ENCODE data around the gene KRT9.

KRT9 gene

DNA sequence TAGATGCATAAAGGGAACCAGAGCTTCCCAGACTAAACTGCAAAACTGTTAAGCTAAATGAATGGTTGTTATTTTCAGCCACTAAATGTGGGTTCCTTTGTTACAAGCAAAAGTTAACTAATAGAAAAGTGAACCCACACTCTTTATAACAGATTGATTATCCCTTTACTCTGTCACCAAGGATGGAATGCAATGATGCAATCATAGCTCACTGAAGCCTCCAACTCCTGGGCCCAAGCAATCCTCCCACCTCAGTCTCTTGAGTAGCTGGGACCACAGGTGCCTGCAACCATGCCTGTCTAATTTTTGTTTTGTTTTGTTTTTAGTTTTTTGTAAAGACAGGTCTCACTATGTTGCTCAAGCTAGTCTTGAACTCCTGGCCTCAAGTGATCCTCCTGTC lies 6.5 kb downstream of the KRT9 start:
- DNase-seq = no peak
- Mint-ChIP-seq H3K27me3 (ENCODE audit: low read depth, poor library complexity) (peaks cover 14% of the 10 kb centered on the region), H3K36me3 (ENCODE audit: low read depth) (no peaks in the 10 kb centered on the region), H3K4me1 (peaks cover 13% of the 10 kb centered on the region), H3K4me3 (no peak overlapping the region), H3K27ac (no peak overlapping the region), H3K9me3 (peaks cover 4% of the 10 kb centered on the region)
- TF ChIP-seq, protein P1, sequence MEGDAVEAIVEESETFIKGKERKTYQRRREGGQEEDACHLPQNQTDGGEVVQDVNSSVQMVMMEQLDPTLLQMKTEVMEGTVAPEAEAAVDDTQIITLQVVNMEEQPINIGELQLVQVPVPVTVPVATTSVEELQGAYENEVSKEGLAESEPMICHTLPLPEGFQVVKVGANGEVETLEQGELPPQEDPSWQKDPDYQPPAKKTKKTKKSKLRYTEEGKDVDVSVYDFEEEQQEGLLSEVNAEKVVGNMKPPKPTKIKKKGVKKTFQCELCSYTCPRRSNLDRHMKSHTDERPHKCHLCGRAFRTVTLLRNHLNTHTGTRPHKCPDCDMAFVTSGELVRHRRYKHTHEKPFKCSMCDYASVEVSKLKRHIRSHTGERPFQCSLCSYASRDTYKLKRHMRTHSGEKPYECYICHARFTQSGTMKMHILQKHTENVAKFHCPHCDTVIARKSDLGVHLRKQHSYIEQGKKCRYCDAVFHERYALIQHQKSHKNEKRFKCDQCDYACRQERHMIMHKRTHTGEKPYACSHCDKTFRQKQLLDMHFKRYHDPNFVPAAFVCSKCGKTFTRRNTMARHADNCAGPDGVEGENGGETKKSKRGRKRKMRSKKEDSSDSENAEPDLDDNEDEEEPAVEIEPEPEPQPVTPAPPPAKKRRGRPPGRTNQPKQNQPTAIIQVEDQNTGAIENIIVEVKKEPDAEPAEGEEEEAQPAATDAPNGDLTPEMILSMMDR (IDR thresholded peaks at IDR 0.05) = no peak

DNA sequence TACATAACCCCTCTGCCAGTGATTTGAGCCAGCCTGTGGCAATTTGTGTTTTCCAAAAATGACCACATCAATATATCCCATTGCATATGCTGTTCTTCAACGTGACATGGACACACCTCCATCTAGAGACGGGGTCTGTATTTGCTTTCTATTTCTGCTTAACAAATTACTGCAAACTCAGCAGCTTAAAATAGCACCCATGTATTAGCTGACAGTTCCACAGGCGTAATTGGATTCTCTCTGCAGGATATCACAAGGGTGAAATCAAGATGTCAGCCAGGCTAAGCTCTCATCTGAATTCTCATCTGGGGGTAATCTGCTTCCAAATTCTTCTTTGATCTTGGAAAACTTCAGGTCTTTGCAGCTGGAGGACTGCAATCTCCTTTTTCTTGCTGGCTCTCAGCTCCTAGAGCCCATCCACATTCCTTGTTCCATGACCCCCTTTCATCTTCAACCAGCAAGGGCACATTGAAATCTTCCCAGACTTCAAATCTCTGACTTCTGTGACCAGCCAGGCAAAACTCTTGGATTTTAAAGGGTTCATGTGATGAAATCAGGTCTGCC lies 8.2 kb downstream of the KRT9 start:
- no peak for DNase-seq
- no peaks in the 10 kb centered on the region for H3K9me3 Mint-ChIP-seq
- peaks cover 13% of the 10 kb centered on the region for H3K4me1 Mint-ChIP-seq
- TF ChIP-seq, protein P1 (IDR thresholded peaks at IDR 0.05) = no peak
- peak overlapping the region; percentile 74 for H3K27ac Mint-ChIP-seq
- peak overlapping the region; percentile 33 for H3K4me3 Mint-ChIP-seq
- peaks cover 1% of the 10 kb centered on the region for H3K27me3 Mint-ChIP-seq (ENCODE audit: low read depth, poor library complexity)
- H3K36me3 Mint-ChIP-seq (ENCODE audit: low read depth) = no peaks in the 10 kb centered on the region

DNA sequence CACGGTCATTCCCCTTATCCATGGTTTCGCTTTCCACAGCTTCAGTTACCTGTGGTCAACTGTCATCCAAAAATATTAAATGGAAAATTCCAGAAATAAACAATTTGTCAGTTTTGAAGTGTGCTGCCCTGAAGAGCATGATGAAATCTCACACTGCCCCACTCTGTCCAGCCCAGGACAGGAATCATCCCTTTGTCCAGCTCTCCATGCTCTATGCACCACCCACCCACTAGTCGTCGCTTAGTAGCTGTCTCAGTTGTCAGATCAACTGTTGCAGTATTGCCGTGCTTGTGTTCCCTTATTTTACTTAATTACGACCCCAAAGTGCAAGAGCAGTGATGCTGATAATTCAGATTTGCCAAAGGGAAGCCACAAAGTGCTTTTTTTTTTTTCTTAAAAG lies 10.3 kb downstream of the KRT9 start:
- Mint-ChIP-seq H3K9me3 (no peaks in the 10 kb centered on the region), H3K27me3 (ENCODE audit: low read depth, poor library complexity) (no peaks in the 10 kb centered on the region), H3K4me1 (peaks cover 14% of the 10 kb centered on the region), H3K4me3 (no peak overlapping the region), H3K27ac (no peak overlapping the region), H3K36me3 (ENCODE audit: low read depth) (no peaks in the 10 kb centered on the region)
- no peak for DNase-seq
- TF ChIP-seq, protein P1 (IDR thresholded peaks at IDR 0.05) = no peak

DNA sequence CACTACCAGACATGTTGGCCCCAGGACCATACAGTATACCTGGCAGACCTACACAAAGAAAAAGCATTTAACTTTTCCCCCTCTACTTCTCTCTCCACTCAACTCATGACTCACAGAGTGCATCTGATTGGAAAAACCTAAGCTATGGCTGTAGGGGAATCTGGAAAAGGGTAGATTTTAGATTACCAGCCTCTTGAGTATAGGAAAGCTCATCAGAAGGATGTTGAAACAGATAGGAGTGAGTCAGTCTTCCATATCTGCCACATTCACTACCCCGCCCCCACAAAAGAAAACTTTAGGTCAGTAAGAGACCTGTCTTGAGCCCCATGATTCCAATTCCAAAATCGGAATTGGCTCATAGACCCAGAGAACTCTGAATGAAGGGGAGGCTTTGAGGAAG lies 12.3 kb downstream of the KRT9 start:
- peaks cover 20% of the 10 kb centered on the region for H3K4me1 Mint-ChIP-seq
- H3K27me3 Mint-ChIP-seq (ENCODE audit: low read depth, poor library complexity) = peaks cover 1% of the 10 kb centered on the region
- H3K4me3 Mint-ChIP-seq = no peak overlapping the region
- no peak overlapping the region for H3K27ac Mint-ChIP-seq
- TF ChIP-seq, protein P1 (IDR thresholded peaks at IDR 0.05) = no peak
- H3K9me3 Mint-ChIP-seq = no peaks in the 10 kb centered on the region
- no peaks in the 10 kb centered on the region for H3K36me3 Mint-ChIP-seq (ENCODE audit: low read depth)
- DNase-seq = no peak

DNA sequence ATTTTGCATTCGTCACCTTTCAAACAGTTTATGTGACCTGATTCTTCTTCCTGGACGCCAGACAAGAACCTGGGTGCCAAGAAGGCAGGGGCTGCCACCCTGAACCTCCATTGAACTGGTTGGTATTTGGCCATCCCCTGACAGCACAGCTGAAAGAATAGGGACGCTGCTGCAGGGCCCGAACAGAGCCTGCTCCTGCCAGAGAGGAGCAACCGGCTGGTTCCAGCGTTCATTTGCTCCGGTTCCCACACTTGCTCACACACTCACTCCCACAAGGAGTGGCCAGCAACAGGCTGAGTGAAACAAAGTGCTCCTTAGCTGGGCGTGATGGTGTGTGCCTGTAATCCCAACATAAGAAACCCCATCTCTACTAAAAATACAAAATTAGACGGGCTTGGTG lies 14.9 kb downstream of the KRT9 start:
- H3K9me3 Mint-ChIP-seq = no peaks in the 10 kb centered on the region
- peaks cover 3% of the 10 kb centered on the region for H3K27me3 Mint-ChIP-seq (ENCODE audit: low read depth, poor library complexity)
- DNase-seq = no peak

DNA sequence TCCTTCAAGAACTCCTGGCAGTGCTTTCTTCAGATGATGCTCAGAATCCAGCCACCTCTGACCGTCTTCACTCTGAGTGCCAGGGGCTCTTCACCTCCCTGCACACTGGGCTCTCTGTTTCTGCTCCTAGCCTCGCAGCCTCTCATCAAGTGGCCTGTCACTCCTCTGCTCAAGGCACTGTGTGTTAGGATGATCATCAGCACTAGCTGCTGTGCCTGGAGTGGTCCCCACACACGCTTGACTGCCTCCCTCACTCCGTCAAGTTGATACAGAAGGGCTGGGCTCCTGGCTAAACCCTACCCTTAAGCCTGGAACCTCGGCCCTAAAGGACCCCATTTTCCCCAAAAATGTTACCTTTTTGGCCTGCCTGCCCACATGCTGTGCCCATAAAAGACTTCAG lies 15.6 kb downstream of the KRT9 start:
- no peak overlapping the region for H3K4me3 Mint-ChIP-seq
- H3K27ac Mint-ChIP-seq = no peak overlapping the region
- TF ChIP-seq, protein P1 (IDR thresholded peaks at IDR 0.05) = no peak
- no peaks in the 10 kb centered on the region for H3K9me3 Mint-ChIP-seq
- H3K27me3 Mint-ChIP-seq (ENCODE audit: low read depth, poor library complexity) = peaks cover 3% of the 10 kb centered on the region
- DNase-seq = no peak
- no peaks in the 10 kb centered on the region for H3K36me3 Mint-ChIP-seq (ENCODE audit: low read depth)
- peaks cover 33% of the 10 kb centered on the region for H3K4me1 Mint-ChIP-seq

More for the DNA sequence above, 14.9 kb downstream of the KRT9 start:
- H3K27ac Mint-ChIP-seq = no peak overlapping the region
- H3K4me3 Mint-ChIP-seq = no peak overlapping the region
- peaks cover 27% of the 10 kb centered on the region for H3K4me1 Mint-ChIP-seq
- H3K36me3 Mint-ChIP-seq (ENCODE audit: low read depth) = no peaks in the 10 kb centered on the region
- TF ChIP-seq, protein P1 (IDR thresholded peaks at IDR 0.05) = no peak

All from nephron progenitor cell (in vitro differentiated cells).